GM04503 (cell line): ENCODE measurements around the gene NSG1.

ENCODE experiments used
- DNase-seq: peaks from one replicate; pipeline ENCODE4 v3.0.0-alpha.2; 2012; ENCODE audit warnings: low read depth

NSG1 gene

GRCh38 chr4:4374388-4375098, 12.4 kb upstream of the NSG1 start:
- DNase-seq, result no peak

DNA sequence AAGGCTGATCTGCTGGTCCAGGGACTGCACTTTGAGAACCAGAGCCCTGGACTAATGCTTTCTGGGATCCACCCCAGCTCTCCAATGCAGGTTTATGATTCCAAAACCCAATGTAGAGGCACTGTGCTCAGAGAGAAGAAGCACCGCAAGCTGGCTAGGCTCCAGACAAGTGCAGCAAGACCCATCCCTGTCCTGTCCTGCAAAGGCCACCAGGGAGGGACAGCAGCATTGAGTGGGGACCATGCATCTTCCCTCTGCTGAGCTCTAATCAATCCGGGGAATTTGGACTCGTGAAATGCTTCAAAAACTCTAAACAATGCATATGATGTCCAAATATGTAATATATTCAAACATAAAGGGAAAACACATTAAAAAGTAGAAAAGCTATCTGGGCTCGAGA, 10.8 kb upstream of the NSG1 start:
- no peak for DNase-seq

GRCh38 chr4:4377191-4377590, 9.7 kb upstream of the NSG1 start:
- DNase-seq, result no peak

DNA sequence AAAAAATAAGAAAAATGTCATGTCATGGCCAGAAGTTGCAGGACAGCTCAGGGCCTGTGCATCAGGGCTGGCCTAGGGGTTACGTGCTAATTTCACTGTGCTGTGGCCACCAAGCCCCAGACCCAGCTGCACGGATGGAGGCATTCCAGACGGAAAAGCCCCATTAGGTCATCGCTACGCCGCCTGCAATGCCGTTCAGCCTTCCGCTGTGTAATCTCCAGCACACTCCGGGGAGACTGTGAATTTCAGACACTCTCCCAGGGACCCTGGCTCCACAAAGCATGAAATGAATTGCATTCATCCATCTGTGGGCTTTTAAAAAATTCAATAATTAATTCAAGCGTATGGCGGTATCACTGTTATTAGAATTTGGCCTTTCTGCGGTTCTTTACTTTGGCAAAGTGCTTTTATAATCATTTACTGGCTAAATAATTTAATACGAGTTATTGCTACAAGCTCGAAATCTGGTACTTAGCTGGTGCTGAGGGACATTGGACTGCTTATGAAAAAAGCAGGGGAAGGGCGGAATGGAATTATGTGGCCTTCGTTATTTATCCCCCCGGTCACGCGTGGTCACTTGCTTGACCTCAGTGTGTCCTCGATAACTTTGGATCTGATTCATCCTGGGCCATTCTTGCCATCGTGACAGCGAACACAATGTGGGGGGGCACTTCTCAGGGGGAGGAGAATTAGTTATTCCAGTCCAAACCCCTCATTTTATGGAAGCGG, 9.0 kb upstream of the NSG1 start:
- no peak for DNase-seq

GRCh38 chr4:4379540-4380087, 7.3 kb upstream of the NSG1 start:
- DNase-seq, result no peak

DNA sequence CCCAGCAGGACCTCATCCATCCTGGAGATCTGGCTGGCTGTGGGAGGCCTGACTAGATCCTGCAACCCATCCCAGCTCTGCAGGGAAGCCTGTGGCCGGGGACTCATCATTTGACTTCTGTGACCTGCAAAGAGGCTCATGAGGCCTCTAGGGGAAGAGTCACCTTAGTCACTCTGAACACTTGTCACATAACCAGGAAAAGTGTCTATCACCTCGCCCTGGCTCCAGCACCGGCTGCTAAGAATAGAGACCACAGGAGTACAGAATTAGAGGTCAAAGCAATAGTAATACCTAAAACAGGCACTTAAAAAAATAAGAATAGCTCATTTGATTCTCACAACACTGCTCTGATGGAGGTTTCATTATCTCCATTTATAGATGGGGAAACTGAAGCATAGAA, 3.8 kb upstream of the NSG1 start:
- no peak for DNase-seq

- no peak for DNase-seq
Measured at GRCh38 chr4:4384837-4385236, 2.1 kb upstream of the NSG1 start.

GRCh38 chr4:4385729-4386295, 1.1 kb upstream of the NSG1 start:
- no peak for DNase-seq

GRCh38 chr4:4386296-4386735, 586 bp upstream of the NSG1 start:
- DNase-seq, result no peak

GRCh38 chr4:4387531-4388310, 819 bp downstream of the NSG1 start:
- no peak for DNase-seq

DNA sequence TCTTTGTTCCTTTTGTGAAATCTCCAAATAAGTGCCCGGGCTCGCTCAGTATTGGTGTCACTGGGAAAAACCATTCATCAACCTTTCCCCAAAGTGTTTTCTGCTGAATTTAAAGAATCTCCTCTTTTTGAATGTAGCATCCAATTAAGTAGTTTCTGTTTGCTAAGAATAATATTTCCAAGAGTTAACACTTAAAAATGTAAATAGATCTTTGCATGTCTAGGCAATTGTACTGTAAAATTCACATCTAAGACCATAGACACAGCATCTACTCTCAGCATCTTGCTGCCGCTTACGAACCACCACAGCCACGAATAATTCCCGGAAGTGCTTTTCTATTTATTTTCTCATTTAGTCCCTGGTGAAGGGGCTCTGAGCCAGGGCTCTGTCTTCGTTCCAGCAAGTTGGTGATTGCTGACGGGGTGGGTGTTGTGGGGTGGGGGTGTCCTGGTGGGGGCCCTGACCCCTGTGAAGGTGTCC, 1.4 kb downstream of the NSG1 start:
- DNase-seq, result no peak

DNA sequence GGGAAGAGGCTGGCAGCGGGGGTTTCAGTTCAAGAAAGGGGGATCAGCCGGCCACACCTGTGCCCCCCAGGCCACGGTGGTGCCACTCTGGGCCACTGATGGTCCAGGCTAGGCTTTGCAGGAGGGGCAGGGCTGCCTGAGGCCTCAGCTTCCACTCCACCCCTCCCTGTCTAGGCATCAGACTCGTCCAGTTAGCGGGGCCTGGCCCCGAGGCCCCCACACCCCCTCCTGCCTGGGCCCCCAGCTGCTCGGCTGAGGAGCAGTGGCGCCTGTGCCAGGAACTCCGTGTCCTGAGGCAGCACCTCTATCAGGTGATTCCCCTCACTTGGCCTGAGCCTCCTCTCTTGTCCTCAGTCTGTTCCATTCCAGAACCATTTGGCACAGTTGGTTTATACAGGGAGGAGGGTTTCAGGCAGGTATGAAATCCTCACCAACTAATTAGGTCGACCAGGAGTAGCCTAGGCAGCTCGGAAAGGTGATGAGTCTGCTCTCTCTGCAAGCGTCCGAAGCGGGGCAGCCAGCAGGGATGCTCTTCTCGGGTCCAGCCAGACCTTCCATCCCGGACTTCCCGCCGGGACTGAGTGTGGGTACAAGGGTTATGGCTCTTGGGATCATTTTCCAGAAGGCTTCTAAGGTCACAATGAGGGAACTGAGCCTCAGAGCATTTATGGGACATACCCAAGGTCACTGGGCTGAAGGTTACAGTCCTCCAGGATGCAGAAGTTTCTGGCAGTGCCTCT, 2.1 kb downstream of the NSG1 start:
- no peak for DNase-seq

DNA sequence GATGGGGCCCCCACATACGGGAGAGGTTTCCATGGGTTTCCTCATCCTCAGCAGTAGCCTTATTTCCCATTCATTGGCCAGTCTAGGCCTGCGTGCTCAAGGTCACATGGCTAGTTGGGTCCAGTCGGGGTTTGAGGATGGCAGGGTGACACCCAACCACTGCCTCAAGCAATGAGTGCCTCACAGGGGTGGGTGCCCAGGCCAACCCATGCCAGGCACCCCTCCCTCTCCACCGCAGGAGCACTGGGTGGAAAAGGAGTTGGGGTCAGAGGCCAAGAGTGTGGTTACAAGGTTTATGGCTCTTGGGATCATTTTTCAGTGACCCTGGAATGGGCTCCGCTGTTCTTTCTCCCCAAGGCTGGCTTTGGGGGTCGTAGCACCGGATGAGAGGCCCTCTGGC, 3.1 kb downstream of the NSG1 start:
- DNase-seq, result no peak

DNA sequence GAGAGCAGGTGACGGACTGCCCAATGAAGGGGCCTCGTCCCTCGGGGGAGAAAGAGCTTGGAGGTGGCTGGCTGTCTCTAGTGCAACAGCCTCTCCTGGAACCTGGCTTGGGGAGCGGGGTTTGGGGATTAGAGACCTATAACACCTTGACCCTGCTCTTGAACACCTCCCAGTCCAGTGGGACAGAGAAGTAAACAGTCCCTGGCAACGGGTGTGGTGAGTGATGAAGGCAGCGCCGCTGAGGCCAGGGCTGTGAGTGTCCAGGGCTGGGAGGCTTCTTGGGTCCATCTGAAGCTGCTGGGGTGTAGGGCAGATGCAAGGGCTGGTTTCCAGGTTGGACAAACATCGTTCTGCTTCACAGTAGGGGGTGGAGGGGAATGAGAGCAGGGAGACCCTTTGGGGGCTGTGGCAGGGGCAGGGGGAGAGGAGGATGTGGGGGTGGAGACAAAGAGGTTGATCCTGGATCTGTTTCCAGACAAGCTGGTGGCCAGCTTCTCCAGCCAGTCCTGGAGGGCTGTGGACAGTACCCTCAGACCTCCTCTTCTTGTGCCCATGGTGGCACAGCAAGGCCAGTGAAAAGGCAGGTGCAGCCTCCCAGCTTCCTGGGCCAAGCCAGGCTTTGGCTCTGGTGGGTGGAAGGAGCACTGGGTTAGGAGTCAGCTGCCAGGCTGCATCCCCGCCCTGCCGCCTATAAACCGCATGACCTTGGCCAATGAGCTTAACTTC, 3.8 kb downstream of the NSG1 start:
- DNase-seq, result no peak

GRCh38 chr4:4391866-4392265, 5.0 kb downstream of the NSG1 start:
- no peak for DNase-seq

GRCh38 chr4:4392501-4393183, 5.7 kb downstream of the NSG1 start:
- no peak for DNase-seq

GRCh38 chr4:4394644-4395043, 7.7 kb downstream of the NSG1 start:
- DNase-seq, result no peak

DNA sequence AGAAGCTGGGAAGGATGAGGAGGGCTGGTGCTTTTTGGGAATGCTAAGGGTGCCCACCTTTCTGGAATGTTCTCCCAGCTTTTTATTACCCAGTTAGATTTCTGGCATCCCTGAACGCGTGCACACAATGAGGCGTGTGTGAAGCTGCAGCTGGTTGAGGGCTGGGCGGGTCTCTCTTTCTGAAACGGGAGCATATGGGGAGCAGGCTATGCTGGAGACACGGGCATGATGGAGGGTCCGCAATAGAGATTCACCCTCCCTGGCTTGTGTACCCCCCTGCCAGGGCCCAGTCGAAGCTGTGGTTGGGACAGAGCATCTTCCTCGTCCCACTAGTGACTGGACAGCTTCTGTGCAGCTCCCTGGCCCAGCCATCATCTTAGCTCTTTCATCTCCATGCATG, 8.5 kb downstream of the NSG1 start:
- no peak for DNase-seq

DNA sequence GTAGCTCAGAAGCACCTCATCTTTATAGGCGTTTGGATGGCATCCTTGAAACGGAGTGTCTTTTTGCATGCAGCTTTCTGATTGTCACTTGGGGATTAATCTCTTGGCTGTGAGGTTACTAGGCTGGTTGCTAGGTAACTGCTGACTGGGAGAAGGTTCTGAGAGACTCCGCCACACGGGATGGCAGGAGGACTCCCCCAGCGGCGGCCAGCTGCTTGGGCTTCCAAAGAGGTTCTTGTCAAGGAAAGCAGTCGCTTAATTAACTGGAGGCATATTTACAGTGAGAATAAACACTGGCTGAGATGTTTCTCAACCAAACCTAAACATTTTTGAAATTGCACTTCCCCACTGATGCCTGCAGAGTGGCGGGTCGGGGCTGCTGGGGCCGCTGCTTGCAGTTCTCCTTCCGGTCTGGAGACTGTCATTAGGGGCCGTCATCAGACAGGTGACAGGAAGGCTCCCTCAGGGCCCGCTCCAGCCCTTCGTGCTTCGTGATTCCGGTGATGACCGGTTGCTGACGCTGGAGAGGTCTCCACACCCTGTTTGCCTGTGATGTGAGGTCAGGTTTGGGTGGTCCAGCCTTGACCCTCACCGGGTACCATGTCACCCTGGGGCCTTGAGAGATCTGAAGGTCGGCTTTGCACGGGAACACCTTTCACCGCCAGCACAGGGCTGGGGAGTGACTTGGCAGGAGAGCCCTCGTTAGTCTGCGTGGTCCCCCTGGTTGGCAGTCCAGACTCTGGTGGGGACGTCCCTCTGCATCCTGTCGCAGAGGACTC, 9.1 kb downstream of the NSG1 start:
- no peak for DNase-seq
